HTERT RPE-1 (cell line): ENCODE data around the gene ABHD6.

Experiments used
- in situ Hi-C: fragments of 300-500 bp; cut with MboI; formaldehyde crosslinking; loops from 4 replicates; pipeline ENCODE4 v1.14.3; 2020; ENCODE audit warnings: low sequenced_read_pairs

Gene ABHD6

GRCh38 chr3:58307639-58308215 lies 70.1 kb downstream of the ABHD6 start:
- in situ Hi-C loops = no loop called here

GRCh38 chr3:58308728-58309127 lies 71.1 kb downstream of the ABHD6 start:
- in situ Hi-C loops = no loop called here

GRCh38 chr3:58317811-58318210 lies 80.2 kb downstream of the ABHD6 start:
- in situ Hi-C loops = no loop called here

- in situ Hi-C loops = no loop called here
Observed at GRCh38 chr3:58321791-58322190, 84.2 kb downstream of the ABHD6 start.

- in situ Hi-C loops = no loop called here
Observed at GRCh38 chr3:58322793-58323192, 85.2 kb downstream of the ABHD6 start.

- in situ Hi-C loops = no loop called here
Observed at GRCh38 chr3:58323529-58324390, 86.2 kb downstream of the ABHD6 start.

- in situ Hi-C loops = no loop called here
Observed at GRCh38 chr3:58324391-58325390, 87.1 kb downstream of the ABHD6 start.

GRCh38 chr3:58325525-58325992 lies 88.0 kb downstream of the ABHD6 start:
- in situ Hi-C loops = no loop called here

- in situ Hi-C loops = no loop called here
Observed at GRCh38 chr3:58326267-58326900, 88.8 kb downstream of the ABHD6 start.

- in situ Hi-C loops = no loop called here
Observed at GRCh38 chr3:58329150-58329921, 91.7 kb downstream of the ABHD6 start.

- in situ Hi-C loops = no loop called here
Observed at GRCh38 chr3:58329922-58330413, 92.4 kb downstream of the ABHD6 start.

- in situ Hi-C loops = no loop called here
Observed at GRCh38 chr3:58331593-58332152, 94.1 kb downstream of the ABHD6 start.

GRCh38 chr3:58332575-58333188 lies 95.1 kb downstream of the ABHD6 start, which contains the start of gene PXK:
Gene PXK, plus strand, starts transcription at chr3:58332892. Its CDS starts 97 bp downstream, at chr3:58332989.
- in situ Hi-C loops = no loop called here

- in situ Hi-C loops = no loop called here
Observed at GRCh38 chr3:58333206-58334012, 95.8 kb downstream of the ABHD6 start.

- in situ Hi-C loops = no loop called here
Observed at GRCh38 chr3:58334013-58334321, 96.4 kb downstream of the ABHD6 start.

GRCh38 chr3:58334506-58334884 lies 96.9 kb downstream of the ABHD6 start:
- in situ Hi-C loops = no loop called here

GRCh38 chr3:58335652-58335947 lies 98.0 kb downstream of the ABHD6 start:
- in situ Hi-C loops = no loop called here

- in situ Hi-C loops = no loop called here
Observed at GRCh38 chr3:58336135-58336882, 98.7 kb downstream of the ABHD6 start.
